Activated naive CD8-positive, alpha-beta T cell treated with anti-CD3 and anti-CD28 coated beads, Interleukin-2, amount 50 U/mL, for 24 hours (primary cell): ENCODE results near the gene TPI1.

Experiments
- ATAC-seq: fragments of 150-1000 bp; cut with Tn5 transposase; one replicate; pipeline ENCODE4 v1.10.0; 2021
- DNase-seq: peaks from one replicate; pipeline ENCODE4 v3.0.0; 2021
- H3K27ac Mint-ChIP-seq: one replicate; pipeline ENCODE4 v1.8.0; 2021; ENCODE audit warnings: mild to moderate bottlenecking, mixed read lengths
- H3K27me3 Mint-ChIP-seq: one replicate; pipeline ENCODE4 v1.8.0; 2021; ENCODE audit warnings: mixed read lengths
- H3K36me3 Mint-ChIP-seq: one replicate; pipeline ENCODE4 v1.8.0; 2021; ENCODE audit warnings: low read depth, mixed read lengths
- H3K4me1 Mint-ChIP-seq: one replicate; pipeline ENCODE4 v1.8.0; 2021; ENCODE audit warnings: mixed read lengths
- H3K4me3 Mint-ChIP-seq: one replicate; pipeline ENCODE4 v1.8.0; 2021; ENCODE audit warnings: mild to moderate bottlenecking, moderate library complexity, mixed read lengths
- H3K9me3 Mint-ChIP-seq: one replicate; pipeline ENCODE4 v1.8.0; 2021; ENCODE audit warnings: mixed read lengths

The TPI1 gene

GRCh38 chr12:6867413-6868210, at the start of gene TPI1:
Gene TPI1 (plus strand): TSS chr12:6867531. CDS start chr12:6867567, 36 bp downstream.
- Mint-ChIP-seq H3K36me3 (peaks cover 61% of the 10 kb centered on the region), H3K4me3 (peak within 1 kb of the TSS; percentile 94), H3K27ac (peak within 1 kb of the TSS; percentile 97), H3K4me1 (peaks cover 60% of the 10 kb centered on the region), H3K27me3 (peaks cover 2% of the 10 kb centered on the region), H3K9me3 (no peaks in the 10 kb centered on the region)
- DNase-seq: peak; percentile 87
- peak; percentile 56 for ATAC-seq

DNA sequence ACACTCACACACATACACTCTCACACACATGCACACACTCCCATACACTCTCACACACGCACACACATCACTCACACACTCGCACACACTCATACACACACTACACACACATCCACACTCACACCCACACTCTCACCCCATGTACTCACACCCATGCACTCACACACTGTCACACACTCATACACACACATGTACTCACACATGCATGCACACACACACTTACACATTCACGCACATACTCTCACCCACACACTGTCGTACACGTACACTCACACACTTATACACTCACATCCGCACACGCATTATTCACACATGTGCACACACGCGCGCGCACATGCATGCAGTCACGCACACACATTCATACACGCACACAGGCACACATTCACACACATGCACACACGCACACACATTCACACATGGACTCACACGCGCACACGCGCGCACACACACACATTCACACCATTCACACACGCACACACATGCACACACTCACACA, 49.6 kb upstream of the TPI1 start:
- Mint-ChIP-seq H3K27ac (peak overlapping the region; percentile 10), H3K4me1 (peaks cover 13% of the 10 kb centered on the region), H3K27me3 (peaks cover 27% of the 10 kb centered on the region), H3K36me3 (peaks cover 2% of the 10 kb centered on the region), H3K9me3 (no peaks in the 10 kb centered on the region), H3K4me3 (no peak overlapping the region)
- DNase-seq (no peak), ATAC-seq (no peak)

GRCh38 chr12:6818222-6818621, 49.1 kb upstream of the TPI1 start:
- H3K36me3 Mint-ChIP-seq: peaks cover 2% of the 10 kb centered on the region
- ATAC-seq (no peak), DNase-seq (no peak)
- no peak overlapping the region for H3K27ac Mint-ChIP-seq
- peaks cover 32% of the 10 kb centered on the region for H3K27me3 Mint-ChIP-seq
- H3K9me3 Mint-ChIP-seq: no peaks in the 10 kb centered on the region
- H3K4me3 Mint-ChIP-seq: no peak overlapping the region
- H3K4me1 Mint-ChIP-seq: peaks cover 13% of the 10 kb centered on the region

- Mint-ChIP-seq H3K27ac (no peak overlapping the region), H3K9me3 (no peaks in the 10 kb centered on the region), H3K4me3 (no peak overlapping the region), H3K27me3 (peaks cover 36% of the 10 kb centered on the region), H3K4me1 (peaks cover 13% of the 10 kb centered on the region), H3K36me3 (peaks cover 2% of the 10 kb centered on the region)
- DNase-seq (no peak), ATAC-seq (no peak)
Observed at GRCh38 chr12:6818645-6819044, 48.7 kb upstream of the TPI1 start.

DNA sequence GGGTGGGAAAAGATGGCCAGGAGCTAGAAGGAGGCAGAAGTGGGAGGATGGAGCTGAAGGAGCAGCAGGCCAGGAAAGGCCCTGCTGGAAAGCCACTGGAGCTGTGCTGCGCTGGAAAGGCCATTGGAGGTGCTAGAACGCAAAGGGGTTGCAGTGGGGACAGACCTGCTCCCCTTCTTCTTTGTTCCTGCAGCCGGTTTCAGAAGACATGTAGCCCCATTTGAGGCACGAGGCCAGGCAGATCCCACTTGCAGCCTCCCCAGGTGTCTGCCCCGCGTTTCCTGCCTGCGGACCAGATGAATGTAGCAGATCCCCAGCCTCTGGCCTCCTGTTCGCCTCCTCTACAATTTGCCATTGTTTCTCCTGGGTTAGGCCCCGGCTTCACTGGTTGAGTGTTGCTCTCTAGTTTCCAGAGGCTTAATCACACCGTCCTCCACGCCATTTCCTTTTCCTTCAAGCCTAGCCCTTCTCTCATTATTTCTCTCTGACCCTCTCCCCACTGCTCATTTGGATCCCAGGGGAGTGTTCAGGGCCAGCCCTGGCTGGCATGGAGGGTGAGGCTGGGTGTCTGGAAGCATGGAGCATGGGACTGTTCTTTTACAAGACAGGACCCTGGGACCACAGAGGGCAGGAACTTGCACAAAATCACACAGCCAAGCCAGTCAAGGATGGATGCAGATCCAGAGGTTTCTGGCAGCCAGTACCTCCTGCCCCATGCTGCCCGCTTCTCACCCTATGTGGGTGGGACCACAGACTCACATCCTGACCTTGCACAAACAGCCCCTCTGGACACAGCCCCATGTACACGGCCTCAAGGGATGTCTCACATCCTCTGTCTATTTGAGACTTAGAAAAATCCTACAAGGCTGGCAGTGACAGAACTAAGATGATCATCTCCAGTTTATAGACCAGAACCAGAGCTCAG, 48.0 kb upstream of the TPI1 start:
- Mint-ChIP-seq H3K4me3 (no peak overlapping the region), H3K36me3 (peaks cover 2% of the 10 kb centered on the region), H3K4me1 (peaks cover 13% of the 10 kb centered on the region), H3K27ac (no peak overlapping the region), H3K9me3 (no peaks in the 10 kb centered on the region), H3K27me3 (peaks cover 38% of the 10 kb centered on the region)
- DNase-seq (no peak), ATAC-seq (no peak)

GRCh38 chr12:6820166-6820565, 47.2 kb upstream of the TPI1 start:
- H3K9me3 Mint-ChIP-seq: no peaks in the 10 kb centered on the region
- H3K27ac Mint-ChIP-seq: no peak overlapping the region
- DNase-seq (no peak), ATAC-seq (no peak)
- H3K36me3 Mint-ChIP-seq: peaks cover 2% of the 10 kb centered on the region
- no peak overlapping the region for H3K4me3 Mint-ChIP-seq
- peaks cover 13% of the 10 kb centered on the region for H3K4me1 Mint-ChIP-seq
- H3K27me3 Mint-ChIP-seq: peaks cover 38% of the 10 kb centered on the region

DNA sequence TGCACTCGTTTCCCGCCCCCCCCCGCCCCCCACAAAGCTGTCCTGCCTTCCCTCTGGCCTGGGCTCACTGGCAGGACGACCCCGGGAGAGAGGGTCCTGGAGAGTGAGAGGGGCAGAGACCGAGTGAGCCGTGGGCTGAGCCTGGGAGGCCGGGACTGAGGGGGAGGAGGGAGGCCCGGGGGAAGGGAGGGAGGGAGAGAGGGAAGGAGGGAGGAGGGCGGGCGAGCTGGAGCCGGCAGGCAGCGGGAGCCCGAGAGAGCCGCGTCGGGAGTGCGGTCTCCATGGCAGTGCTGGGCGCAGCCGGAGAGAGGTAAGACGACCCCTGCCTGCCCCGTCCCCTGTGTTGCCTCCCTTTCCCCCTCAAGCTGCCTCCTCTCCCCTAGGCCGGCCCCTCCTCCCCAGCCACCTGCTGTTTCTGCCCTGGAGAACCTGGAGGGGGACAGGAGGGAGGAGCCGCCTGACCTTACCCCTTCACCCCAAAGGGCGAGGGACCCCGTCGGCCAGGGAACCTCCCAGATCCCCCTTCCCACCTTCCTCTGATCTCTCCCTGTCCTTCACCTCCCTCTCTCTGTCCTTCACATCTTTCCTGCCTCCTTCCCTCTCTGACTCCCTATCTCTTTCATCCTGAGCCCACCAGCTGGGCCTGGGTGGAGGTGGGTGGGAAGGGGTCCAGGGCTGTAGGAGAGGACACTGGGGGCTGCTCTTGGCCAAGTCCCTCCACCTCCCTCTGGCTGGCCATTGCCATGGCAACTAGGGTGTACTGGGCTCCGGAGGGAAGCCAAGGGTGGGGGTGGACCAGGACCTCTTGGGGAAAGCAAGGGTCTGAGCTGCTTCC, 45.5 kb upstream of the TPI1 start, which contains the start of gene GPR162:
TSS of gene GPR162 (plus strand) at position 231 of the 835 bp plus-strand sequence. CDS start 2,078 bp downstream, outside the sequence.
- Mint-ChIP-seq H3K36me3 (peaks cover 2% of the 10 kb centered on the region), H3K4me1 (peaks cover 15% of the 10 kb centered on the region), H3K27ac (no peak within 1 kb of the TSS), H3K4me3 (no peak within 1 kb of the TSS), H3K27me3 (peaks cover 51% of the 10 kb centered on the region), H3K9me3 (no peaks in the 10 kb centered on the region)
- ATAC-seq (no peak), DNase-seq (no peak)

DNA sequence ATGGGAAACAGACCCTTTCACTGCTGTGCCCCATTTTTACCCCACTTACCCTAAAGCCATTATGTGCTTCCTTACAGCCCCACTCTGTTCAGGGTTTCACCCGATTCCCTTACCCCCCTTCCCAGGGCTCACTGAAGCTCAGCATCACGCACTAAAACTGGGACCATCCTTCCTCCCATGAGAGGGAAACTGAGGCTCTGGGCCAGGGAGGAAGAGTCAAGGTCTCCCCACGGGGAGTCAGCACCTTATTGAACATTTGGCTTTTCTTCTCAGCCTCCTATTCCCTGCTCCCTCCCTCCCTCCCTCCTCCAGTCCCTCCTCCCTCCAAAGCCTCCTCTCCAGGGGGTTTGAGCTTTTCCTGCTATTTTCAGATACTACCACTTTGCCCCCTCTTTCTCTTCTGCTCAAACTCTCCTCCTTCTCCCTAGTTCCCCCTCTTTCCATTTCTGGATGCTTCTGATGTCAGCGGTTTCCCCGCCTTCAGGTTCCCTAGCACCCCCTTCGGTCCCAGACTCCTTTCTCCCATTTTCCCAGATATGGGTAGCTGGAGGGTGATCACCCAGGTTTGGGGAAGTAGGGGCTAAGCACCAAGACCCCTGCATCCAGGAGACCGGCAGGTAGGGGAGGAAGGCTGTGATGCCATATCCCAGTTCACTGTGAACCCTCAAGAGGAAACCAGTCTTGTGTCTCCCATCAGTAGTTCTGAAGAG, 44.8 kb upstream of the TPI1 start:
- Mint-ChIP-seq H3K27me3 (peaks cover 59% of the 10 kb centered on the region), H3K4me1 (peaks cover 20% of the 10 kb centered on the region), H3K9me3 (no peaks in the 10 kb centered on the region), H3K36me3 (peaks cover 2% of the 10 kb centered on the region), H3K4me3 (no peak overlapping the region), H3K27ac (no peak overlapping the region)
- DNase-seq: no peak
- ATAC-seq: no peak

DNA sequence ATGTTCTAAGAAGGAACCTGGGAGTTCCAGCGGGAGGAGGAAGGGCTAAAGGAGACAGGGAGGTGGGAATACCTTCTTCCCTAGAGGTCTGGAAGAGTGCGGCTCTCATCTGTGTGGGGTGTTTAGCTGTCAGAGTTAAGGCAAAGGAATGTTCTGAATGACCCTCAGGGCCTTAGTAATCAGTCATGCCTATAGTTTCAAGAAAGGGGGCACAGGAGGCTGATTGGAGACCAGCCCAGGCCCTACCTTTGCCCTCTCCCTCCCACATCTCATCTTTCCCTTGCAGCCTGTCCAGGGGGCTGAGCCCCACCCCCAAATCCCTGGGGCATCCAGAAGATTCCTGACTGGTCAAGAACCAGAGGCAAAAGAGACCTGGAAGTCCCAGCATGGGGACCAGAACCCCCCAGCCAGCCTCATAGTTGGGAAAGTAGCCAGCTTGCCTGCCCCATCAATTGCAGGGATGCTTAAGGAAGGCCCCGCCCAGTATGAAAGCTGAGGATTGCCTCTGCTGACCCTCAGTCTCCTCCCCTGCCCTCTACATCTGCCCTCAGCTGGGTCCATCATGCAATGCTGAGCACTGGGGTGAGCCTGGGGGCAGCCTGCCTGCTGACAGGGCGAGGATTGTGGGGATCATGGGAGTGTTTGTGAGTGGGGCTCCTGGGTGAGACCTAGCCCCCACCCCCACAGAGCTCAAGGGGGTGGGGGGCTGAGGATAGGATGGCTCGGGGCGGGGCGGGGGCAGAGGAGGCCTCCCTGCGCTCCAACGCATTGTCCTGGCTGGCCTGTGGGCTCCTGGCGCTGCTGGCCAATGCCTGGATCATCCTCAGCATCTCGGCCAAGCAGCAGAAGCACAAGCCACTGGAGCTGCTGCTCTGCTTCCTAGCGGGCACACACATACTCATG, 43.9 kb upstream of the TPI1 start:
- DNase-seq (no peak), ATAC-seq (no peak)
- Mint-ChIP-seq H3K9me3 (no peaks in the 10 kb centered on the region), H3K27ac (no peak overlapping the region), H3K27me3 (peaks cover 62% of the 10 kb centered on the region), H3K4me3 (no peak overlapping the region), H3K36me3 (no peaks in the 10 kb centered on the region), H3K4me1 (peaks cover 24% of the 10 kb centered on the region)

GRCh38 chr12:6824085-6824775, 43.1 kb upstream of the TPI1 start:
- ATAC-seq (no peak), DNase-seq (no peak)
- no peaks in the 10 kb centered on the region for H3K9me3 Mint-ChIP-seq
- H3K4me3 Mint-ChIP-seq: no peak overlapping the region
- H3K4me1 Mint-ChIP-seq: peaks cover 28% of the 10 kb centered on the region
- H3K27me3 Mint-ChIP-seq: peaks cover 67% of the 10 kb centered on the region
- no peak overlapping the region for H3K27ac Mint-ChIP-seq
- no peaks in the 10 kb centered on the region for H3K36me3 Mint-ChIP-seq

- H3K4me1 Mint-ChIP-seq: peaks cover 30% of the 10 kb centered on the region
- no peaks in the 10 kb centered on the region for H3K9me3 Mint-ChIP-seq
- no peak for DNase-seq
- peaks cover 70% of the 10 kb centered on the region for H3K27me3 Mint-ChIP-seq
- no peak overlapping the region for H3K27ac Mint-ChIP-seq
- no peaks in the 10 kb centered on the region for H3K36me3 Mint-ChIP-seq
- no peak for ATAC-seq
- no peak overlapping the region for H3K4me3 Mint-ChIP-seq
Observed at GRCh38 chr12:6824901-6825381, 42.4 kb upstream of the TPI1 start.

GRCh38 chr12:6825398-6826124, 41.8 kb upstream of the TPI1 start:
- Mint-ChIP-seq H3K36me3 (no peaks in the 10 kb centered on the region), H3K4me3 (no peak overlapping the region), H3K27me3 (peaks cover 72% of the 10 kb centered on the region), H3K27ac (no peak overlapping the region), H3K9me3 (no peaks in the 10 kb centered on the region), H3K4me1 (peaks cover 30% of the 10 kb centered on the region)
- ATAC-seq (peak; percentile 69), DNase-seq (peak; percentile 89)
